Glutamatergic neuron (in vitro differentiated cells): ENCODE data around the gene CYB561D1. TPM values are rescaled to one million over a fixed set of nuclear protein-coding genes. Genes with fewer than 3 reads are reported as not detected.

Experiments
- DNase-seq: peaks from one replicate; pipeline ENCODE4 v3.0.0; 2022
- H3K27ac Mint-ChIP-seq: one replicate; pipeline ENCODE4 v1.8.0; 2020; ENCODE audit warnings: mild to moderate bottlenecking, mixed read lengths, inconsistent platforms; ENCODE audit not compliant: unreplicated experiment
- H3K27me3 Mint-ChIP-seq: one replicate; pipeline ENCODE4 v1.8.0; 2020; ENCODE audit warnings: mild to moderate bottlenecking, moderate library complexity, mixed read lengths, inconsistent platforms; ENCODE audit not compliant: unreplicated experiment
- H3K36me3 Mint-ChIP-seq: one replicate; pipeline ENCODE4 v1.8.0; 2020; ENCODE audit warnings: mild to moderate bottlenecking, mixed read lengths, inconsistent platforms; ENCODE audit not compliant: unreplicated experiment
- H3K4me1 Mint-ChIP-seq: one replicate; pipeline ENCODE4 v1.8.0; 2020; ENCODE audit warnings: mild to moderate bottlenecking, low read depth, mixed read lengths, inconsistent platforms; ENCODE audit not compliant: unreplicated experiment
- H3K4me3 Mint-ChIP-seq: one replicate; pipeline ENCODE4 v1.8.0; 2020; ENCODE audit warnings: mild to moderate bottlenecking, mixed read lengths, inconsistent platforms; ENCODE audit not compliant: unreplicated experiment
- H3K9me3 Mint-ChIP-seq: one replicate; pipeline ENCODE4 v1.8.0; 2020; ENCODE audit warnings: mild to moderate bottlenecking, moderate library complexity, mixed read lengths, inconsistent platforms; ENCODE audit not compliant: unreplicated experiment
- CTCF ChIP-seq: fragments of 200-600 bp; sonication (generic); IDR thresholded peaks from one replicate; pipeline ENCODE4 v1.5.0; 2021; ENCODE audit not compliant: partially characterized antibody, unreplicated experiment
- total RNA-seq: library from RNA; stranded (reverse); fragmentation: NEBNext Ultra II Directional; extraction: Animal tissue kit (Norgen Biotek cat#: 25700); gene quantifications from one replicate; pipeline ENCODE4 v1.2.1, GENCODE V29; 2021; ENCODE audit not compliant: unreplicated experiment

The CYB561D1 gene
- total RNA-seq, 1 donor from 2014 or later = 23.9 TPM

DNA sequence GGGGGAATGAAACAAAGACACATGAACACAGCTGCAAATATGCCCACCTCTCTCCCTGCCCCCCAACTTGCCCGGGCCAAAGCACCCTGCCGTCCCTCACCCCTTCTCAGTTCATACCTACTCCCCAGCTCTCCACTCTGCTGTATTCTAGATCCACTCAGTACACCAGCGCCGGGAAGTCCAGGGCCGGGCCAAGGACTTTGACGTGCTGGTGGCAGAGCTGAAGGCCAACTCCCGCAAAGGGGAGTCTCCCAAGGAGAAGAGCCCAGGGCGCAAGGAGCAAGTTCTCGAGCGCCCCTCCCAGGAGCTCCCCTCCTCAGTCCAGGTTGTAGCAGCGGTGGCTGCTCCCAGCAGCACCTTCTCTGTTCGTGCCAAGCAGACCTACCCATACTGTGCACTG, 5.2 kb upstream of the CYB561D1 start:
- H3K9me3 Mint-ChIP-seq = peaks cover 22% of the 10 kb centered on the region
- H3K27ac Mint-ChIP-seq = no peak overlapping the region
- no peak for DNase-seq
- TF ChIP-seq CTCF = no peak
- H3K36me3 Mint-ChIP-seq = no peaks in the 10 kb centered on the region
- peaks cover 17% of the 10 kb centered on the region for H3K27me3 Mint-ChIP-seq
- peaks cover 29% of the 10 kb centered on the region for H3K4me1 Mint-ChIP-seq
- no peak overlapping the region for H3K4me3 Mint-ChIP-seq

DNA sequence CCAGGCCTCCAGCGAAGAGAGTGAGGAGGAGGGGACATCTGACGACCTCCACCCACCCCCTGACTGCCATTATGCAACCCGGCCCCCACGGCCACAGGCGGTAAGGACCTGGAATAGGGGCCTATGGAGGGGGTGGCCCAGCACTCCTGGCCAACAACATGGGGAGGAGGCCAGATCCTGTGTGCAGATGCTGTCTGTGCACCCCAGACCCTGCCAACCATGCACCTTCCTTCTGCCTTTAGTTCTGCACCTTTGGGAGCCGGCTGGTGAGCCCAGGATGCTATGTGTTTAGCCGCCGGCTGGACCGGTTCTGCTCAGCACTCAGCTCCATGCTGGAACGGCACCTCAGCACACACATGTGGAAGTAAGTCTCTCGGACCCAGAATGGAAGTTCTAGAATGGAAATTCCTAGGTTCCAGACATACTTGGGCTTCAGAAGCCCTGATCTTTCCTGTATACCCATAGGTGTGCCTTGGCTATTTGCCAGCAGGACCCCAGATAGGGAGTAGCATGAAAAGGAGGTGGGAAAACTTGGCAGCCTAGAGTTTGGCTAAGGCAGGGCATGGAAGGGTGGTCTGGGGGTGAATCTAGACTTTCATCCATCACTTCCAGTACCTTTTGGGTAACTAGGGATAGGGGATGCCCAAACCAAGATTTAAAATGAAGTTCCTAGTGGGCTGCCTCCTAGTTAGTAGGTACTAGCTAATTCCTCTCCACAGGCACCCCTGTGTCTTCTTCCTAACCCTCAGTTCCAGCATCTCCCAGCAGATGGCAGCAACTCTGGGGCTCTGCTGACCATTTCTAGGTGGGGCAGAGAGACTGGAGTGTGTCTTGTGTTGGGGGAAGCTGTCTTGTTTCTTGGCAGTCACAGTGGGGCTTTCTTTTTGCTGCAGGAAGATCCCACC, 3.6 kb upstream of the CYB561D1 start:
- peak overlapping the region; percentile 23 for H3K4me3 Mint-ChIP-seq
- H3K4me1 Mint-ChIP-seq = peaks cover 27% of the 10 kb centered on the region
- H3K27me3 Mint-ChIP-seq = peaks cover 11% of the 10 kb centered on the region
- H3K9me3 Mint-ChIP-seq = peaks cover 14% of the 10 kb centered on the region
- TF ChIP-seq CTCF = peak; percentile 70
- peak; percentile 88 for DNase-seq
- H3K36me3 Mint-ChIP-seq = no peaks in the 10 kb centered on the region
- H3K27ac Mint-ChIP-seq = peak overlapping the region; percentile 20

- TF ChIP-seq CTCF = no peak
- Mint-ChIP-seq H3K36me3 (no peaks in the 10 kb centered on the region), H3K4me1 (peaks cover 26% of the 10 kb centered on the region), H3K4me3 (no peak overlapping the region), H3K9me3 (peaks cover 11% of the 10 kb centered on the region), H3K27me3 (peaks cover 9% of the 10 kb centered on the region), H3K27ac (no peak overlapping the region)
- DNase-seq = no peak
Measured at GRCh38 chr1:109490934-109491302, 3.0 kb upstream of the CYB561D1 start.

DNA sequence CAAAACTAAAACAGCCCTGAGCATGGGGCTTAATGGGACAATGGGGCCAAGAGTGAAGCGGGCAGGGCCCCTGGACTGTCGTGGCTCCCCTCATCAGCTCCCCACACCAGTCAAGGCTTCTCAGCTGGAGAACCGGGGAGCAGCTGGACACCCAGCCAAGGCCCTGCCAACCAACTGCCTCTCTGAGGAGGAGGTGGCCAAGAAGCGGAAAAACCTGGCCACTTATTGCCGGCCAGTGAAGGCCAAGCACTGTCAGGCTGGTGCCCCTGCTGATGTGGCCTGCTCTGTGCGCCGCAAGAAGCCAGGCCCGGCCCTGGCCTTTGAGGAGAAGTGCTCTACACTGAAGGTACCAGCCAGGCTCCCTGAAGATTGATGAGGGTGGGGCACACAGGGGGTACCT, 2.5 kb upstream of the CYB561D1 start:
- Mint-ChIP-seq H3K27ac (no peak overlapping the region), H3K27me3 (peaks cover 9% of the 10 kb centered on the region), H3K9me3 (peaks cover 8% of the 10 kb centered on the region), H3K36me3 (peaks cover 4% of the 10 kb centered on the region), H3K4me1 (peaks cover 26% of the 10 kb centered on the region), H3K4me3 (no peak overlapping the region)
- no peak for TF ChIP-seq CTCF
- no peak for DNase-seq

DNA sequence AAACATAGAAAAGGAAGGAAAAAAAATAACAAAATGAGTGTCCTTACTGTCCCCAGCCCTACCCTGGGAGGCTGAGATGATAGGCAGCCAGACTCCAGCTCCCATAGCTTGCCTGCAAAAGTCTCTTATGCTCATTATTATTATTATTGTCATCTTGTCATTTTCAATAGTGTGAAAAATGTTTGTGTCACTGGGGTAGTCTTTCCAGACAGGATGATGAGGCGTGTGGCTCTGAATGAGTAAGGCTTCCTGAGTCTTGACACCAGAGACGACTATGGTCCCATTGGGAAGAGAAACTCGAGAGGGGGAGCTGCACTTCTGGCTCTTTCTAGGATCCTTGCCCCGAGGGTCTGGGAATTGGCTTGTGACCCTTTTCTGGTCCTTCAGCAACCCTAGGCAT, 1.1 kb upstream of the CYB561D1 start:
- no peak for DNase-seq
- peaks cover 5% of the 10 kb centered on the region for H3K9me3 Mint-ChIP-seq
- peak overlapping the region; percentile 76 for H3K4me3 Mint-ChIP-seq
- H3K27ac Mint-ChIP-seq = peak overlapping the region; percentile 78
- H3K36me3 Mint-ChIP-seq = peaks cover 7% of the 10 kb centered on the region
- TF ChIP-seq CTCF = no peak
- peaks cover 33% of the 10 kb centered on the region for H3K4me1 Mint-ChIP-seq
- H3K27me3 Mint-ChIP-seq = peaks cover 5% of the 10 kb centered on the region
